Liver (tissue), 9 donors: ENCODE measurements around the gene LHFPL3. TPM values are rescaled to one million over a fixed set of nuclear protein-coding genes. Genes with fewer than 3 reads are reported as not detected.

ENCODE experiments used
- DNase-seq: peaks from one replicate; pipeline ENCODE4 v3.0.0-alpha.2; 2017; ENCODE audit warnings: low spot score
- H3K27ac ChIP-seq, 2 donors: one replicate each; pipeline ENCODE4 v1.7.0; 2013; ENCODE audit warnings: inconsistent platforms in 2 of 2, low read length in 2 of 2, control low read depth in 1 of 2, low read depth in 1 of 2, mild to moderate bottlenecking in 1 of 2
- H3K27me3 ChIP-seq, 4 donors: one replicate each; pipeline versions ENCODE4 v1.6.1 to v1.7.0; 2013; ENCODE audit warnings: low read length in 3 of 4, inconsistent platforms in 1 of 4, mild to moderate bottlenecking in 1 of 4, moderate library complexity in 1 of 4; ENCODE audit not compliant: control insufficient read depth in 4 of 4, insufficient read depth in 4 of 4
- H3K36me3 ChIP-seq, 4 donors: one replicate each; pipeline versions ENCODE4 v1.6.1 to v1.7.0; 2013; ENCODE audit warnings: low read length in 3 of 4, mild to moderate bottlenecking in 3 of 4, low read depth in 1 of 4, moderate library complexity in 1 of 4; ENCODE audit not compliant: control insufficient read depth in 4 of 4, insufficient read depth in 3 of 4
- H3K4me1 ChIP-seq, 4 donors: one replicate each; pipeline versions ENCODE4 v1.6.1 to v1.7.0; 2013; ENCODE audit warnings: low read length in 3 of 4, mild to moderate bottlenecking in 3 of 4, moderate library complexity in 1 of 4; ENCODE audit not compliant: control insufficient read depth in 4 of 4, insufficient read depth in 4 of 4
- H3K4me3 ChIP-seq, 3 donors: one replicate each; pipeline versions ENCODE4 v1.6.1 to v1.7.0; 2013; ENCODE audit warnings: low read length in 3 of 3, control low read depth in 1 of 3, low read depth in 1 of 3, mild to moderate bottlenecking in 1 of 3
- H3K9ac ChIP-seq, 2 donors: one replicate each; pipeline ENCODE4 v1.7.0; 2013; ENCODE audit warnings: low read length in 2 of 2, mild to moderate bottlenecking in 2 of 2, moderate library complexity in 2 of 2, control low read depth in 1 of 2, low read depth in 1 of 2
- H3K9me3 ChIP-seq, 4 donors: one replicate each; pipeline versions ENCODE4 v1.6.1 to v1.7.0; 2013; ENCODE audit warnings: low read length in 3 of 4; ENCODE audit not compliant: control insufficient read depth in 4 of 4
- ATF3 ChIP-seq: IDR thresholded peaks from 2 replicates; pipeline ENCODE4 v1.6.1; 2016; ENCODE audit warnings: antibody characterized with exemption
- CTCF ChIP-seq: fragments of 150-350 bp; IDR thresholded peaks from 2 replicates; pipeline ENCODE4 v1.5.1; 2017; ENCODE audit warnings: improper control_type of control experiment, low read depth, low read length; ENCODE audit not compliant: missing input control
- EGR1 ChIP-seq, 2 donors: IDR thresholded peaks; 2 replicates each; pipeline ENCODE4 v1.6.1; 2016 to 2018; ENCODE audit warnings: antibody characterized with exemption in 2 of 2, low read depth in 2 of 2
- FOXA1 ChIP-seq: IDR thresholded peaks from 2 replicates; pipeline ENCODE4 v1.6.1; 2016; ENCODE audit warnings: antibody characterized with exemption
- FOXA2 ChIP-seq: IDR thresholded peaks from 2 replicates; pipeline ENCODE4 v1.6.1; 2016; ENCODE audit warnings: antibody characterized with exemption
- GABPA ChIP-seq, 2 donors: IDR thresholded peaks in 1 of 2; conservative IDR thresholded peaks in 1 of 2; 2 replicates each; pipeline ENCODE4 v1.6.1; 2016; ENCODE audit warnings: antibody characterized with exemption in 2 of 2, mild to moderate bottlenecking in 1 of 2, moderate library complexity in 1 of 2
- HNF4A ChIP-seq, 2 donors: conservative IDR thresholded peaks; 2 replicates each; pipeline ENCODE4 v1.6.1; 2016; ENCODE audit warnings: antibody characterized with exemption in 2 of 2, mild to moderate bottlenecking in 2 of 2
- MAX ChIP-seq: IDR thresholded peaks from 2 replicates; pipeline ENCODE4 v1.6.1; 2016; ENCODE audit warnings: antibody characterized with exemption
- NR2F2 ChIP-seq: IDR thresholded peaks from 2 replicates; pipeline ENCODE4 v1.6.1; 2016; ENCODE audit warnings: antibody characterized with exemption
- RAD21 ChIP-seq, 2 donors: IDR thresholded peaks; 2 replicates each; pipeline ENCODE4 v1.6.1; 2016; ENCODE audit warnings: antibody characterized with exemption in 2 of 2, mild to moderate bottlenecking in 2 of 2
- REST ChIP-seq: IDR thresholded peaks from 2 replicates; pipeline ENCODE4 v1.6.1; 2016; ENCODE audit warnings: antibody characterized with exemption, mild to moderate bottlenecking
- RXRA ChIP-seq, 2 donors: IDR thresholded peaks; 2 replicates each; pipeline ENCODE4 v1.6.1; 2017 to 2018; ENCODE audit warnings: antibody characterized with exemption in 2 of 2, mild to moderate bottlenecking in 1 of 2
- SP1 ChIP-seq: IDR thresholded peaks from 2 replicates; pipeline ENCODE4 v1.6.1; 2018; ENCODE audit warnings: antibody characterized with exemption, mild to moderate bottlenecking
- TAF1 ChIP-seq: conservative IDR thresholded peaks from 2 replicates; pipeline ENCODE4 v1.6.1; 2016; ENCODE audit warnings: antibody characterized with exemption, mild to moderate bottlenecking
- YY1 ChIP-seq: IDR thresholded peaks from 2 replicates; pipeline ENCODE4 v1.6.1; 2016; ENCODE audit warnings: antibody characterized with exemption, mild to moderate bottlenecking
- ZBTB33 ChIP-seq: IDR thresholded peaks from 2 replicates; pipeline ENCODE4 v1.6.1; 2016; ENCODE audit warnings: antibody characterized with exemption
- WGBS: extraction: QIAGEN DNeasy Blood & Tissue Kit; methylation state at CpG from one replicate; pipeline ENCODE4 v1.1.7; 2013; 5-methylcytosine and 5-hydroxymethylcytosine counted together
- polyA plus RNA-seq, 2 donors: library from polyadenylated mRNA; stranded (reverse) in 1 of 2; unstranded in 1 of 2; fragments of 200-250 nt in 1 of 2; fragments of >200 nt in 1 of 2; fragmentation: Nextera tagmentation in 1 of 2; extraction: Ambion mirVana in 1 of 2; gene quantifications; one replicate each; pipeline versions ENCODE4 v1.2.1 to v1.2.3, GENCODE V29; 2013 to 2015
- total RNA-seq, 2 donors: library from RNA; depleted of rRNA; stranded (reverse); fragments of >200 nt; gene quantifications; one replicate each; pipeline ENCODE4 v1.2.3, GENCODE V29; 2014
- donor health status: healthy.
- donor health status: healthy.
- donor health status: healthy.
- donor health status: healthy.
- donor health status: healthy.

The LHFPL3 gene
- total and polyA plus RNA-seq, 4 donors = not detected

GRCh38 chr7:104551226-104551625, 222.8 kb downstream of the LHFPL3 start (continued):
- TF ChIP-seq MAX = no peak
- TF ChIP-seq FOXA1 = no peak
- TF ChIP-seq GABPA (IDR thresholded peaks at IDR 0.05 in 1 of 2, conservative IDR thresholded peaks at IDR 0.05 in 1 of 2) = no peak
- TF ChIP-seq TAF1 = no peak

- WGBS = 1% methylated on average over 4 of the region's 4 CpGs
- no peak overlapping the region for H3K4me3 ChIP-seq
- peaks cover 0 to 9% (median 0%) of the 10 kb centered on the region in 4 donors for H3K27me3 ChIP-seq
- H3K9me3 ChIP-seq = no peaks in the 10 kb centered on the region
- H3K9ac ChIP-seq = no peak overlapping the region
- TF ChIP-seq REST = peak; percentile 99
- no peak for TF ChIP-seq ZBTB33
- no peak overlapping the region for H3K27ac ChIP-seq
- no peaks in the 10 kb centered on the region for H3K36me3 ChIP-seq
- H3K4me1 ChIP-seq = no peaks in the 10 kb centered on the region
- DNase-seq = peak; percentile 37
Observed at GRCh38 chr7:104552102-104552501, 223.7 kb downstream of the LHFPL3 start.

GRCh38 chr7:104553074-104553473, 224.7 kb downstream of the LHFPL3 start:
- Histone ChIP-seq H3K9me3 (no peaks in the 10 kb centered on the region), H3K4me1 (no peaks in the 10 kb centered on the region), H3K36me3 (no peaks in the 10 kb centered on the region), H3K27ac (no peak overlapping the region), H3K4me3 (no peak overlapping the region), H3K27me3 (peaks cover 0 to 6% (median 0%) of the 10 kb centered on the region in 4 donors), H3K9ac (no peak overlapping the region)
- DNase-seq = no peak
- TF ChIP-seq EGR1 (IDR thresholded peaks at IDR 0.05; ENCODE audit: low read depth in 2 of 2) (no peak), RAD21 (IDR thresholded peaks at IDR 0.05) (no peak), CTCF (no peak), YY1 (no peak), FOXA1 (no peak), NR2F2 (no peak), MAX (no peak), ZBTB33 (no peak), HNF4A (conservative IDR thresholded peaks at IDR 0.05) (no peak), TAF1 (no peak), GABPA (IDR thresholded peaks at IDR 0.05 in 1 of 2, conservative IDR thresholded peaks at IDR 0.05 in 1 of 2) (no peak), FOXA2 (no peak), RXRA (IDR thresholded peaks at IDR 0.05) (no peak), SP1 (no peak), ATF3 (no peak), REST (no peak)
